GM18498 (cell line): ENCODE results near the gene ARHGAP15.

Experiments
- ATAC-seq: cut with Tn5 transposase; IDR thresholded peaks from one replicate; pipeline ENCODE4 v1.9.1; 2021; ENCODE audit warnings: mild to moderate bottlenecking, moderate library complexity; ENCODE audit not compliant: unreplicated experiment

The ARHGAP15 gene

DNA sequence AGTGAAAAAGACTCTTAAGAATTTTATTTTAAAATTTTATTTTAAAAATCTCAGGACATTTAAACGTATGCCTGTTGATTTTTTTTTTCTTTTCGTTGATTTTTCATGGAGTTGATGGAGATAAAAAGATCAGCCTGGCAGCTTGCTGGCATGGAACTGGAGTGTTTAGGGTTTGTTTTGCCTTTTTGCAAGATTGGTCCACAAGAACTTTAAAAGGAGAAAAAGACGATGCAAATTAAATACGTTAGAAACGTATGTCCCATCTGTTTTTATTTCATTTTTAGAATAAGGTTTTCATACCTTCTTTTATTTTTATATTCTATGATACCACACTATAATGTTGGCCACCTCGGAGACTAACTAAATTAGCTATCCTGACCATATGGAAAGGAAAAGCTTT is 254.9 kb downstream of the ARHGAP15 start:
- no peak for ATAC-seq

DNA sequence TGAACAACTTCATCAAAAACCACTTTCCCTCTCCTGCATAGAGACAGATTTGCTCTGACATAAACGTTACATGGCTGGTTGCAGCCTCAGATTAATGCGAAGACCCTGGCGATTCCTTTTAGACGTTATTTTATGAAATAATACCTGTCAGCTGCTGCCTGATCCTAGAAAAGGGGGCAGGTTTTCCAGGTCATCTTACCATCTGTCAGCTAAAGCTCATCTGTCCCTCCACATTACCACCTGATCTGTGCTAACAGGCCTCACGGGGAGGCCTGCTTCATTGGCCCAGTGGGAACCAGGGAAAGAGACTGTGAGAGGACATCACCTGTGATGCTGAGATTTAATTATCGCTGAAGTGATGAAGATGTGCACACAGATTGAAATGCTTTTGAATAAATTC is 261.0 kb downstream of the ARHGAP15 start:
- no peak for ATAC-seq

DNA sequence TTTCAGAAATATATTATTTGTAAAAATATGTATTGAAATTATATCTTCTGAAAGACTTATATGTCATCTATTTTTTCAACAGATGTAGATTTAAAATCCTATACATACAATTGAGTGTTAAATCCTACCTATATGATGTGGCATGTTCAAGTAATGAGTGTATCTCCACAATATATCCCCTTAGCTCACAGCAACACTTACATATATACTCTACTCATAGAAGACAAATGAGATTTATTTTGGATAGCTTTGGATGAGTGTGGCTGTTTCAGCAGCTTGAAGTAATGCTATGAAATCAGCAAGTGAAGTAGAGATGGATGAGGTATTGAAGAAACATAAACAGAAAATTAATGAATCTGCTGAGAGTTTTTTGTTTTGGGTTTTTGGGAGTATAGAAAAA is 263.1 kb downstream of the ARHGAP15 start:
- ATAC-seq: no peak

DNA sequence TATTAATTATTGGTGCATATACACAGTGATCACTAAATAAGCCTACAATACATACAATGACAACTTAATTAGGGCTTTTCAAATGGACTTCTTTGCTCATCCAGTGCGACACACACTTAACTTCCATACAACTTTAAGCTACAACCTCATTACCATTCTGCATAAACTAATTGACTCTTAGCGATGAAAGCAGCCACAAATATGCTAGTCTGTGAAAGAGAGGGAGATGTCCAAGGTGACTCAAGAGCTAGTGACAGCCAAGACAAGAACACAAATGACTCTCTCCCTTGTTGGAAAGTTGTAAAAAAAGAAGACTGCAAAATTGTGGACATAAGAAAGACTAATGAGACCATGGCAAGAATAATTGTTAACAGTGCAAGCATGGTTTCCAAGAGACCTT is 264.8 kb downstream of the ARHGAP15 start:
- no peak for ATAC-seq

DNA sequence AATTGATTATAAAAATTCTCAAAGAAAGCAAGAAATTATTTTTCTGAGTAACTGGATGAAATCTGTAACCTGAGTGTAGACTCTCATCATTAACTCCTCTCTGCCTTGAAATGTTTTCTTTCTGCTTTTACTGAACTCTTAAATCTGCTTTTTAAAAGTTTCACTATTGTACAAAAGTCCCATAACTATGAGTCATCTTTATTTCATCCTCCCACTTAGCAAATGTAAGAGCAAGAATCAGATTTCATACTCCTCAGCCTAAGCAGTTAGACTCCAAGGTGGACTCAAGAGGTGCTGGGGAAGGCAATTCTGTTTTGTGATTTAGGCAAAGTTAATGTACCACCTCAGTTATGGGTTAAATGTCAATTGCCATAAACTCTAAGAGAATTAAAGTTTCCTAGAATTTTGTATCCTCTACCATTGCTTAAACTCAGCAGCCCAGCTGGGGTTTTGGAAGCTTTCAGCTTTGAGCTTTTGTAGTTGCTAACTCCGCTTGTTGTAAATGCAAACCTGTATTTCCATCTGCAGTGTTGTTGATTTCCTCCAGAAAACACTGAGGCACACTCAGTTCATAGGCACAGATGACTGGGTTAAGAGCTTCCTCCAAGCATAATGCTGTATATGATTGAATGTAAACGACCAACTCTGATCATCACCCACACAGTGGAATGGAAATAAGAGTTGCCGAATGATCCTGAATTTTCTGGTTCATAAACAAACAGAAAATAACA is 268.8 kb downstream of the ARHGAP15 start:
- peak; percentile 75 for ATAC-seq

DNA sequence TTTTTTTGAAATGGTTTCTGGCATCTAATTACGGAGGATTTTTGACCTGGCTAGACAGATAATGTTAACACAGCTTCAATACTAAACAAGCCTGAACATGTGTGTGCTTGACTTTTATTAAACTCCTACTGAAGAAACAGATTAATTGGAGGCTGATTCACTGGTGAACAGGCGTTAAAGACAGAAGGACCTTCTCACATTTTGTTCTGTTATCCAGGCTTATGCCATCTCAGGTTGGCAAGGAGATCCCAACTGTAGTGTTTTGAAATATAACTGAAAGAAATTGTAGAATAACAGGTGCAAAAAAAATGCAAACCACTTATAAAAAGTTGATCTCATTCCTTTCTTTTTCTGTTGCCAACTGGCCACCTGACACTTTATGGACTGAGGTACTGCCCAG is 269.6 kb downstream of the ARHGAP15 start:
- ATAC-seq: no peak

DNA sequence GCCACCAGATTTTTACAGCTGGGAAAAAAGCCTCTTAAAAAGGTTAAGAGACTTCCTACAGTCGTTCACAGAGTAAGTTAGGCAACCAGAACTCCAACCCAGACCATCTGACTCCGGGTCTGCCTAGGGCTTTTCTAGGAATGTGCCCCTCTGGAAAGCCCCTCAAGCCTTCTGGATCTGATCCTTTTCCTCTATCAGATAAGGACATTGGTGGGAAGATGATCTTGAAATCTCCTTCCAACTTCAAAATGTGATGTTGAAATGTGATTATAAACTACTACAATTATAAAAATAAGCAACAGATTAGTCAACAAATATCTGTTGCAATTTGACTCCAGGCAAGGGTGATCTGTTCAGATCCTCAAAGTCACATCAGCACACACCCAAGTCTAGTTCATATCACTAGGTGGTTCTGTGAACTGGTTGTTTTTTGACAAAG is 270.4 kb downstream of the ARHGAP15 start:
- ATAC-seq: no peak

DNA sequence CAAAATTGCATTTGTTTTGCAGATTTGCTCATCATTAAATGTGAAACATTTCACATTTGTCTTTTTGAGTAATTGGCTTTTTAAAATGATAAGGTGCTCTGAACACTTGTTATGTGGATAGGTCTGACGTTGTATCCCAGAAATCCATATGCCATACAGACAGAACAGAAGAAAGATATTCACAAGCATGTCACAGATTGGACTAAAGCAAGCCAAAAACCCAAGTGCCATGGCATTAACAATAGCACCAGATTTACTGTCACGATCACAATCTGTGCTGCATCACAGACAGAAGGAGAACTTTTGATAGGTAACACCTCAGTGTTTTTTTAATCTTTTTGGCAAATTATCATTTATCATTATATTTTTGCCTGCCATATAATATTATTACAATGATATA is 272.6 kb downstream of the ARHGAP15 start:
- no peak for ATAC-seq

DNA sequence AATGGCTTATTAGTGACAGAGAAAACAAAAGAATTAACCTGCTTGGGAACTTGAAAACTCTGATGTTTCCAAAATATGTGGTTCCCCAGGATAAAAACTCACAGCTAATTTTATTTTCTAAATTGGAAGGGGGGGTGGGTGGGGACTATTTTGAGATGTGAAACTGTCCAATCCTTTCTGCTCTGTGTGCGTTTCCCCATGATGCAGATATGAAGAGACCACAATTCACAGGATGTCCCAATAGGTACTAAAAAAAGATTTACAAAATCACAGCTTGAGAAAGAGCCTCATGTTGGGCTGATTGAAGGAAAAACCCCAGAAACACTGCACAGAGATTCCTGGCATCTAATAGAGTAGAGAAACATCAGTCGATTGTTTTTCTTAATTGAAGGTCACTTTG is 273.2 kb downstream of the ARHGAP15 start:
- no peak for ATAC-seq

DNA sequence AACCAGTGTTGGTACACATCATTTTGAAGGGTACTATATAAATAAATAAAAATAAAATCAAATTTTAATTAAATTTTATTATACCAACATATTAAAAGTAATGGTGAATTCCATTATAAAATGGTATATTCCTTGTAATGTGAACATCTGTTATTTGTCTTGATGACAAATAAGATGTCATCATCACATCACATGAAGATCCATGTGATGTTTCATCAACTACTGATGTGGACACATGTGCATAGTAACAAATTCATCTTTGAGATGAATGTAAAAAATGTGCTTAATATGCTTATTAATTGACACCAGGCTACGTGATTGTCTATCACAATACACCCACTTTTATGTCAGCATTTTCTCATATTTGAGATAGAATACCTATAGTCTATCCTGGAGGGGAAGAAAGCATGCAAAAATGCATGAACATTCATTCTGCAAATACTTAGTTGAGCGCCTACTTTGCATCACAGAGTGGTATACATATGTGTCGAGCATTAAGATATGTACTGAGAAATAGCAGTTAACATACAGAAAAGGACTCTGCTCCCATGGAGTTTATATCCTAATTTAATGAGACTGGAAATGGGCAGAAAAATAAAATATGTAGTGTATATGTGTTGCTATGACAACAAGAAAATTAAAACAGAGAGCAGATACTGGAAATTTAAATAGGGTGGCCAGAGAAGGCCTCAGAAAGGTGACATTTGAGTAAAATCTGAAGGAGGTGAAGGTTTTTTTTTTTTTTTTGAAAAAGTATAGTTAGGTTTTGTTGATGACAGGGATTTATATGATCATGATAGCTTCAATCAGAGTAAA is 281.1 kb downstream of the ARHGAP15 start:
- no peak for ATAC-seq

DNA sequence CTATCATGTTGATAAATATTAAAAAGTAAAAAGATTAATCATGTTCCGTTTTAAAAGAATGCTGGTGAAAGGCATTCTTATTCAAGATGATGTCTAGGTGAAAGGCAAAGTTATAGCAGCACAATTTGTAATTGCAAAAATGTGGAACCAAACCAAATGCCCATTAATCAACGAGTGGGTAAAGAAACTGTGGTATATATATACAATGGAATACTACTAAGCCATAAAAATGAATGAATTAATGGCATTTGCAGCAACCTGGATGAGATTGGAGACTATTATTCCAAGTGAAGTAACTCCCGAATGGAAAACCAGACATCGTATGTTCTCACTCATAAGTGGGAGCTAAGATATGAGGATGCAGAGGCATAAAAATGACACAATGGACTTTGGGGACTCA is 286.4 kb downstream of the ARHGAP15 start:
- ATAC-seq: no peak

DNA sequence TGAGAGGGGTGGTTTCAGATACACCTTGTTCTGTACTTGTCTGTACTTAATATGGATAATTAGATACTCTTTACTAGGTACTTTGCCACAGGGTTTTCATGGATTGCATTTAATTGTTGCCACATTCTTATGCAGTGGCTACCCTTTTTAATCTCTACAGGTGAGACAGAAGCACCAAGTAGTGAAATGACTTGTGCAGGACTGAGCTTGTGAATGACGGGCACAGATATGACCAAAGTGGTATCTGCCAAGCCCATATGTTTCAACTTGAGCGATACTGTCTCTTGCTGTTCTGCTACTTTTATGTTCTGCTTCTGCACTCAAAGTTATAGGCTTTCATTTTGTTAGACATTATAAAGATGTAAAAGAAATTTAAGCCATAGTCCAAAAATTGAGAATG is 288.2 kb downstream of the ARHGAP15 start:
- ATAC-seq: no peak

DNA sequence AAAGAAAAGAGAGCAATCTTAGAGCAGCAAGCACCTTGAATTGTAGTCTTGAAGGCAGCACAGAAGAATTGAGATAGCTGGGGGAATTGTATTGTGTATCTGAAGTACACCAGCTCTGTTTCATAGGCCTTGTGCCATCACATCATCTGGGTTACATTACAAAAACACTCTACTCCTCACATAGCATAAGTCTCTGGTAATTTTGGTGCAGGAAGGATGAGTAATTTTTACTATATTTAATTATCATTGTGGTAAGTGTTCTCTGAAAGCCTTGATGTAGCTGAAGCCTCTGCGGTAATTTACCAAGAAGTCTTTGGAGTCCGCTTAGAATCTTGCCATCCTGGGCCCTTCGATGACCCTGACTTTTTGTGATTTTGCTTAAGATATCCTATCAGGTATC is 291.1 kb downstream of the ARHGAP15 start:
- ATAC-seq: no peak

DNA sequence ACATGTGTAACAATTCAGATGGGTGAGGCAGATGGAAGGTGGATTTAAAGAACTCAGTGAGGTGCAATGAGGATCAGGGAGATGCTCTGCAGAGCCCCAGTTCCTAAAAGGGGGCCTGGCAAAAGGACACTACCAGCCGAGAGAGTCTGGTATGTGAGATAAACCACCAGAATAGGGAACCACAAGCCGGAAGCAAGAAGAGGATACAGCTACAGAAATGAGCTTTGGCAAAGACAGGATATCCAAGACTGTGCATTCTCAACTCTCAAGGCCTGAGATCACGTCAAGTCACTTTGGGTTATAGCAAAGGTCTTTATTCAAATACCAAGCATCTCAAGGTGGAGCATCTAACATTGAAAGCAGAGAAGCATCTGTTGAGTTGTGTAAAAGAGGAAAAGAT is 293.5 kb downstream of the ARHGAP15 start:
- ATAC-seq: peak; percentile 97

DNA sequence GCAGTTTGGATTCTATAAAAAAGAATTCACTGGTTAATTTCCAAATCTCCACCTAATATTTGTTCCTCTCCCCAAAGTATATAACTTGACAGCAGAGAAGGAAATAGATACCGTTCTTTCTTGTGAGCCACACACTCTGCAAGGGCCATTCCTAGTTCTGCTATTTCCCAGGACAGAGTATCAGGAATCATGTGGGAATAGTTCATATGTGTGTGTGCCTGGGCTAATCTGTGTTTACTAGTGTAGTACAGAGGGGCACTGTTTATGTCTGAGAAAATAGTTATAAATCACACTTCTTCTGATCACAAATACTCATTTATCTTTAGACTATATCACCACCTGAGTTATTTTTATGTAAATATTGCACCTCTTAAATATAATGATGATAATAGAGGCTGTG is 296.7 kb downstream of the ARHGAP15 start:
- ATAC-seq: no peak

DNA sequence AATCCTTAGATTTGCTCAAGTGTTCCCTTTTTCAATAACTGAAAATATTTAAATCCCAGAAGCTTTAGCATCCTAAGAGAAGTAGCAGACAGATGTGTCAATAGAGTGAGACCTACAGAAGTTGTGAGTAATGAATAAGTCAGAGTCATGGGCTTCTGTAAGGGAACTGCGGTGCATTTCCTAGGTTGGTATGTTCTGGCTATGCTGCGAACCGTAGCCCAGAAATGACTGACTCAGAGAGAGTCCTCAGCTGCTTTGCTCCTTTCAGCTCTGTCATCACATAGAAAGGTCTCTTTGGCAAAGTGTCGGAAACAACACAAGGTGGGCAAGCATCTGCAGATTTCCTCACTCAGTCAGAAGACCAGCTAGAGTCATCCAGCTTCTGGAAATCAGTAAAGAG is 297.1 kb downstream of the ARHGAP15 start:
- no peak for ATAC-seq

DNA sequence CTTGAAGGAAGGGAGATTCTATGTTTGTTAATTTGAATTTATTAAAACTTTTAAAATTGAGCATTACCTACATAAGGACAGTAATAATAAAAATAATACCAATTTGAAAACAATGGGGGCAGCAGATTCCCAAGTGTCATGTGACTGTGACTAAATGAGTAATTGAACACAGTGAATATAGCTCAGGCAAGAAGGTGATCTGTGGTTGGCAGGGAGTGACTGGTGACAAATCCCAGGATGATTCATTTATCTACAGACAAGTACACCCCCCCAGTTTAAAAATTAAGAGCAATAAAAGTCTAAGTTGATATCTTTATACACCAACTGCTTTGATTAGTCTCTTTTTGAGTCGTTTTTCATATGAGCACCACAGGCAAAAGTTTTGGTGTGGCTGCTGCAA is 299.5 kb downstream of the ARHGAP15 start:
- ATAC-seq: no peak

DNA sequence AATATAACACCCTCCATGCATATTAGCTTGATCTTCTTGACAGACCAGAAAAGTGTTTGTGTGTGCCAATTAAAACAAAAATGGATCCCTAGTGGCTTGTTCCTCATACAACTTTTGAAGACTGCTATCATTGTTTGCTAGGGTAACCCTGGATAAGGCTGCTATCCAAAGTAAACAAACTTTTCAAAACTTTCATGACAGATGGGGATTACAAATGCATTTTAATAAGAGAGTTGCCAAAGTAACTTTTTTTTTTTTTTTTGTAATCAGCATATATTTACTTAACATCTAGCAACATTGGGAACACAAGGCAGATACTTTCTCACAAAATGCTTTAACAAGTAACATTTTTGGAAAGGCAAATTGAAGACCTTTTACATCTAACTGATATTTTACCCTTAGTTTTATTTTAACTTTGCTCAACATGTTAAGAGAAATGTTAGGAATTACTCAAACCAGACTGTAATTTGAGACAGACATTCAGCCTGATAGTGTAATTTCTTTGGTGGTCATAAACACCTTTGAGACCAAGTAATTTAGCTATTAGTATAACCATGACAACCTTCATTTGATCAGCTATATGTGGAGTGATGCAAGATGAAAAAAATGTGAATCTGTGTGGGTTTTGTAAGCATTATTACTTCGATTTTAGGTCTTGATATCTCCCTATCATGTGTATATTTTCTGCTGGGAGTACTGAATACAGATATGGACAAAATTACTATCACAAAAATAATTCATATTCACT is 300.9 kb downstream of the ARHGAP15 start:
- ATAC-seq: no peak

DNA sequence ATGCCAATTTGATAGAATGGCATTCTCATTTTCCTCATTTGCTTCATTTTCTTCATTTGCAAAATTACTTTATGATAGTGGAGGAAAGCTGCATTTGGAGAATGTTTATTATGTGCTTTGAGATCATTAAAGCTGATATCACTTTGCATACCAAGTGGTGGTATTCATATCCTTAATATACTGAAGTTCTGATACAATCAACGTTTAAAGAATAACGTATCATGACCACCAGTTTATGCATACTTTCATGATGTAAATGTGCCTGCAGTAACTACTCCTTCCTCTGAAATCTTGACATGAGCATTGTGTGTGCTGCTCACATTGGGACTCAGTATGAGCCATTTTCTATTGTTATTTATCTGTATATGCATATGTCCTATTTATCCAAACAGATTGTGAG is 302.1 kb downstream of the ARHGAP15 start:
- ATAC-seq: no peak

DNA sequence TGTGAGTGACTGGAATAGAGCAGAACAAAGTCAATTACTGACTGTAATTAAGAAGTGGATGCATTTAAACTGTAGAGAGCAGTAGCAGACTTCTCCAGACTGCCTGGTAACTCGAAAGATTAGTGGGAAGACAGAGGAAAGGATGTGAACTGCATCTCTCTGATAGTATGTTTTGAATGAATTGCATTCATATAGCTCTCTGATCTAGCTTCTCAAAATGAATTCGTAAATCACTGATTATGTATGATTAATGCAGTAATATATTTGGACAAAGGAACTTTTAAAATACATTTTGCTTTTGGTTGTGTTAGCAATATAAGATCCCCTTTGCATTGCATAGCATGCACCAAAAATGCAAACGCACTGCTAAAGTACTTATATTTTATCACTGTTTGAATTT is 304.0 kb downstream of the ARHGAP15 start:
- ATAC-seq: no peak

DNA sequence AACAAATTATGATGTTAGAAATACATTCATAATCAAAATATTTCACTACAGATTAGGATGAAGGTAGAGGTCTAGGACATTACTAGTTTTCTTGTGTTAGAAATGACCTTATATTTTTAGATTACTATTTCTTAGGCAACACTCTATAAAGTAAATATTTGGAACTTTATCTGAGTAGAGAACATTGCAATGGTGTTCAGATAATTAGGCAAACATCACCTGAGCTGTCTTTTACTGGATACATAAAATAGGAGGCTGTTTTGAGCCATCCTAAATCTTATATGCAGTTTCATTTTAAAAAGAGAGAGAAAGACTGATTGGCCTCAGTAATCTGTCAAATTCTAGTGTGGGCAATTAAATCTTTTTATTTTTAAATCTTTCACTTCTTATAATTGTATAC is 304.6 kb downstream of the ARHGAP15 start:
- ATAC-seq: no peak

DNA sequence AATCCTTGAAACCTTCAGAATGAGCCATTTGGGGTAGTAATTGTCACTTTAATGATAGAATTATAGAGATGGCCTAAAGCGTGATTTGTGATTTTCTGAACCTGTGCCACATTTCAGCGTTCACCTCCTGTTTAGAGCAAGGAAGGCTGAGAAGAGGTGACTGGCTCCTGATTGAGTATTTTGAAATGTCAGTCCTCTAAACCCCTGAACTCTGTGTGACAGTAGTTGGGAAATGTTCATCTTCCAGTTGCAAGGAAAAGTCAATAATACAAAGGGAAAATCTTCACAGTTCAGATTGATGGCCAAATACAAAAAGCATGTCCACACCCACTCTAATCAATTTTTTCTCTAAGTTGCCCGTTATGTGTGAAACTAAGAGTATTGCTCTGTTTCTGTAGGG is 305.2 kb downstream of the ARHGAP15 start:
- no peak for ATAC-seq
